D721Med (cell line): ENCODE data around the gene SVBP.

Source experiments
- DNase-seq: peaks from one replicate; pipeline ENCODE4 v3.0.0; 2011; ENCODE audit warnings: low spot score; ENCODE audit not compliant: insufficient read length
- FAIRE-seq: peaks from 2 replicates; lab custom pipeline; 2011; peaks lifted over from hg19 to GRCh38; lab: Jason Lieb, UNC
- TF ChIP-seq, protein P1 (sequence below): IDR thresholded peaks from 2 replicates; pipeline ENCODE4 v1.5.1; 2012; ENCODE audit warnings: mild to moderate bottlenecking, control low read depth; ENCODE audit not compliant: insufficient read depth; ENCODE audit errors: missing control alignments

The SVBP gene

GRCh38 chr1:42801832-42802473 lies 15.2 kb downstream of the SVBP start:
- DNase-seq (no peak), FAIRE-seq (no peak)
- TF ChIP-seq, protein P1, sequence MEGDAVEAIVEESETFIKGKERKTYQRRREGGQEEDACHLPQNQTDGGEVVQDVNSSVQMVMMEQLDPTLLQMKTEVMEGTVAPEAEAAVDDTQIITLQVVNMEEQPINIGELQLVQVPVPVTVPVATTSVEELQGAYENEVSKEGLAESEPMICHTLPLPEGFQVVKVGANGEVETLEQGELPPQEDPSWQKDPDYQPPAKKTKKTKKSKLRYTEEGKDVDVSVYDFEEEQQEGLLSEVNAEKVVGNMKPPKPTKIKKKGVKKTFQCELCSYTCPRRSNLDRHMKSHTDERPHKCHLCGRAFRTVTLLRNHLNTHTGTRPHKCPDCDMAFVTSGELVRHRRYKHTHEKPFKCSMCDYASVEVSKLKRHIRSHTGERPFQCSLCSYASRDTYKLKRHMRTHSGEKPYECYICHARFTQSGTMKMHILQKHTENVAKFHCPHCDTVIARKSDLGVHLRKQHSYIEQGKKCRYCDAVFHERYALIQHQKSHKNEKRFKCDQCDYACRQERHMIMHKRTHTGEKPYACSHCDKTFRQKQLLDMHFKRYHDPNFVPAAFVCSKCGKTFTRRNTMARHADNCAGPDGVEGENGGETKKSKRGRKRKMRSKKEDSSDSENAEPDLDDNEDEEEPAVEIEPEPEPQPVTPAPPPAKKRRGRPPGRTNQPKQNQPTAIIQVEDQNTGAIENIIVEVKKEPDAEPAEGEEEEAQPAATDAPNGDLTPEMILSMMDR: no peak

- no peak for DNase-seq
- FAIRE-seq: no peak
- TF ChIP-seq, protein P1: no peak
Observed at GRCh38 chr1:42797979-42798378, 19.2 kb downstream of the SVBP start.

DNA sequence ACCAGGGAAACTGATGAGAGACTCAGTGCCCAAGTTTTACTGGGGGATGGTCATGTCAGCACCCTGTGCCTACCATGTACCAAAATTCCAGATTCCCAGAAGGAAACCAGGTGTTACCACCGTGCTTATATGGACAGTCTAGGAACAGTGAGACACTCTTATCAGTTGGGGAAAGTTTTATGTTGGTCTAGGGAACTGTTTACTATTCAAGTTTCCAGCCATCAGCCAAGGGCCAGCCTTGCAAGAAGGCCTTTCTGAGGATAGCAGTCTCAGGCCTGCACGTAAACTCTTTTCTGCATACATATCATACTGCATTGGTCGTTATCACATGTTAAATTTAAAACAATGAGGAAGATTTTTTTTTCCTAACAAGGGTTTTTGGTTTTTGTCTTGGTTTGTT lies 19.8 kb downstream of the SVBP start:
- no peak for DNase-seq
- TF ChIP-seq, protein P1: no peak
- FAIRE-seq: no peak

GRCh38 chr1:42793824-42794223 lies 23.4 kb downstream of the SVBP start:
- DNase-seq: no peak
- TF ChIP-seq, protein P1: no peak
- no peak for FAIRE-seq

GRCh38 chr1:42788021-42788420 lies 29.2 kb downstream of the SVBP start:
- no peak for FAIRE-seq
- no peak for DNase-seq
- TF ChIP-seq, protein P1: no peak

- FAIRE-seq: no peak
- TF ChIP-seq, protein P1: no peak
Observed at GRCh38 chr1:42786097-42786496, 31.1 kb downstream of the SVBP start.

GRCh38 chr1:42784946-42785693 lies 32.1 kb downstream of the SVBP start, which contains the start of gene TMEM269:
TSS of gene TMEM269 (plus strand) at chr1:42784991. CDS start at chr1:42789894, 4,903 bp downstream.
- FAIRE-seq: no peak

More at GRCh38 chr1:42786097-42786496, 31.1 kb downstream of the SVBP start:
- DNase-seq: no peak

More at GRCh38 chr1:42784946-42785693, 32.1 kb downstream of the SVBP start, which contains the start of gene TMEM269:
- TF ChIP-seq, protein P1: no peak
- no peak for DNase-seq
